Measurements from ENCODE around the gene ARG1.

Gene ARG1

GRCh38 chr6:131586543-131586942 lies 13.5 kb downstream of the ARG1 start:
- DNase-seq: peak in 4 of 51 donors; percentile 1 to 3 (median 2)

GRCh38 chr6:131587909-131588308 lies 14.9 kb downstream of the ARG1 start:
- no peak for DNase-seq

- DNase-seq: no peak
Observed at GRCh38 chr6:131588643-131589042, 15.6 kb downstream of the ARG1 start.

GRCh38 chr6:131592935-131593334 lies 19.9 kb downstream of the ARG1 start:
- DNase-seq: no peak

GRCh38 chr6:131594074-131594473 lies 21.0 kb downstream of the ARG1 start:
- DNase-seq: no peak

- no peak for DNase-seq
Observed at GRCh38 chr6:131597446-131597845, 24.4 kb downstream of the ARG1 start.

GRCh38 chr6:131600716-131601115 lies 27.7 kb downstream of the ARG1 start:
- peak in 1 of 51 donors; percentile 2 for DNase-seq

GRCh38 chr6:131602781-131603312 lies 29.8 kb downstream of the ARG1 start:
- DNase-seq: no peak

GRCh38 chr6:131613296-131613925 lies 40.4 kb downstream of the ARG1 start:
- no peak for DNase-seq

GRCh38 chr6:131615275-131615674 lies 42.2 kb downstream of the ARG1 start:
- DNase-seq: no peak

- peak; percentile 57 to 96 (median 91) for DNase-seq
Observed at GRCh38 chr6:131627724-131628682, 55.0 kb downstream of the ARG1 start, which contains the start of gene MED23. TSS of gene MED23 (minus strand) at chr6:131628242. CDS start at chr6:131628049, 193 bp downstream.

GRCh38 chr6:131628726-131629125 lies 55.7 kb downstream of the ARG1 start:
- DNase-seq: no peak

GRCh38 chr6:131629651-131630050 lies 56.6 kb downstream of the ARG1 start:
- DNase-seq: peak in 11 of 51 donors; percentile 2 to 33 (median 11)

GRCh38 chr6:131631625-131632289 lies 58.7 kb downstream of the ARG1 start:
- no peak for DNase-seq
